Fibroblast of the conjunctiva (primary cell): ENCODE data around the gene PROX1.

Experiments used
- DNase-seq: peaks from one replicate; pipeline ENCODE4 v3.0.0-alpha.2; 2010; ENCODE audit warnings: low read depth

Gene PROX1

DNA sequence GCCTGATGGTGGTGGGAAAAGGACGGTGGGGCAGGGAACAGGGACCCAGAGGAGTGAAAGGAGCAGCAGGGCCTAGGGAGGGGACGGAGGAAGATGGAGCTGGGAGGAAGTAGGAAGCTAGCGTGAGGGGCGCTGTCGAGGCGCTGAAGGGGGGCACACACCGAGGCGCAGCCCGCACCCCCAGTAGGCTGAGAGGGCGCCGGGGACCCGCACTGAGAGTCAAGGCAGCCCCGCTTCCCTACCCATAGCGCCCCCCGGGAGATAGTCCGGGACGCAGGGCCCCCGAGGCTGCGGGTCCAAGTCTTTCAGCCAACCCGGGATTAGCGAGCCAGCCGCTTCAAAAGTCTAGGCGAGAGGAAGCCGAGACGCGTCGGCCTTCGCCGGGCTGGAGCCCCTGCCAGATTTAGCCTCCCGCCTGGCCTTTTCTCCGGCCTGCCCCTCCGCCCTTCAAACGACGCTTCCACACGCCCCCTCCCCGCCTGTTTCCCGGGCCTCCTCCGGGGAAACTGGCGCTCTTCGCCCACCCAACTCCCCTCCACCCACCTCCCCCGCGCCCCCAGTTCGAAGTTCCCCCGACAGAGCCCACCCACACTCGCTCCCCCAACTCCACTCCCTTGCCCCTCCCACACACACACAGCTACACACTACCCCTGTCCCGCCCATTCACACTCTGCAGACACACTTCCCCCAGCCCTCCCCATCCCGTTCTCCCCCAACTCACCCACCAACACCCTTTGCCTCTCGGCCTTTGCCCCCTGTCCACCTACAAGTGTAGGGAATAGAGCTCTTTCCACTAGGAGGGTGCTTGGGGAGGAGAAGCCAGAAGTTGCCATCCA lies 7.8 kb upstream of the PROX1 start:
- no peak for DNase-seq

DNA sequence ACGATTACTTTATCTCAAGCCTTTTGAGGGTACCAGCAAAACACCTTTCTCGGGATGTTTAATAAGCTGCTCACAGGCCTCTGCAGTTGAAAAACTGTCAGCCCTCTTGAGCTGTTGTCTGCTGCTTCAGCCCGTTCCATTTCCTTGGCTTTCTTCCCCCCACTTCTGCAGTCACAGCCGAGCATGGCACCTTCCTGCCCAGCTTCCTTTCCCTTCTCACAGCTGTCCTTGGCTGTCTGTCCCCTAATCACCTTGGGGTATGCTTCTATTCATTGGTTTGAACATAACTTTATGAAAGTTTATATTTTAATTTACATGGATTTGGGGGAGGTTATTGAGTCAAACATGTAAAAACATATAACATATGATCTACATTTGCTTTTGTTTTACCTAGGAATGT lies 6.9 kb upstream of the PROX1 start:
- no peak for DNase-seq

DNA sequence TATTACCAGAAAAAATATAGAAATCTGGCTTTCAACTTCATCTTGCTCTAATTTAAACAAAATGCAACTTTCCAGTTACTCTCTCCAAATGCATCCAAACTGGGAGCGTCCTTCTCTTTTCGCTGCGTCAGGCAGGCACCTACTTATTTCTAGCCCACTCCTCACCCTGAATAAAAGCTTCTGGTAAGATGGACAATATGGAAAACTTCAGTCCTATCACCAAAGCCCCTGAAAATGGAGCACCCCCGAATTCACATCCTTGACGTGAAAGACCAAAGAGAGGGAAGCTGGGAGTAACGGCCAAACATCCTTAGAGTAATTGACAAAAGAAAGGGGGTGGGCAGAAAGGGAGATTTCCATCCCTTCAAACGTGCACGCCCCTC lies 5.5 kb upstream of the PROX1 start:
- no peak for DNase-seq

DNA sequence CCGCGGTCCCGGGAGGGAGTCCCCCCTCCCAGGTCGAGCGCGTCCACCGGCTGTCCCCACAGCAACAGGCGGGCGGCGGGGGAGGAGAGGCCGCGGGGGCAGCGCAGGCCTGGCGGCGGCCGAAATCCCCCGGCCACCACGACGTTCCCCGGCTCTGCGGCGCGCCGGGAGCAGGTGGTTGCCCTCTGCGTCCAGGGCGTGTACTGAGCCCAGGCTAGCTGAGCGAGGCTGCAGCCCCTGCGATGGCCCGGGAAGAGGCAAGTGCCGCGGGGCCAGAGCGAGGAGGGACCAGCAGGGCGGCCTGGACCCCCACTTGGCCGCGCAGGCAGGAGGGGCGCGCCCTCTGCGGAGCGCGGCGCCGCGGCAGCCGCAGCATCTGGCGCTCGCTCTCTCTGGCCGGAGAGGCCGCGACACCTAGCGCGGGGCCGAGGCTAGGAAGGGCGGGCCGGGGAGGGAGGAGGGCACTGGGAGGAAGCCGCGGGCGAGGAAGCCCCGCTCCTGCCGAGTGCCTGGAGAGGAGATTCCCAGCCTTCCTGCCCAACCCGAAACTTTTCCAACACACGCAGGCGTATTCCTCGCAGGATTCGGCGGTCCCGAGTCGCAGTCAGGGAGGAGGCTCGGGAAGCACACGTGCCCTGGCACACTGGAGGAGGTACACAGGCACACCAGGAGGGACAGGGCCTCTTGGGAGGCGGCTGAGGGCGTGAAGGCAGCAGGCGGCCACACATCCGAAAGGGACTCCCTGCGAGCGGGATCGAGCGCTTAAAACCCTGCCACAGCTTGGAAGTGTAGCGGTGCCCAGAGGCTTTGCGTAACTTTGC lies 4.9 kb upstream of the PROX1 start:
- DNase-seq, result no peak

DNA sequence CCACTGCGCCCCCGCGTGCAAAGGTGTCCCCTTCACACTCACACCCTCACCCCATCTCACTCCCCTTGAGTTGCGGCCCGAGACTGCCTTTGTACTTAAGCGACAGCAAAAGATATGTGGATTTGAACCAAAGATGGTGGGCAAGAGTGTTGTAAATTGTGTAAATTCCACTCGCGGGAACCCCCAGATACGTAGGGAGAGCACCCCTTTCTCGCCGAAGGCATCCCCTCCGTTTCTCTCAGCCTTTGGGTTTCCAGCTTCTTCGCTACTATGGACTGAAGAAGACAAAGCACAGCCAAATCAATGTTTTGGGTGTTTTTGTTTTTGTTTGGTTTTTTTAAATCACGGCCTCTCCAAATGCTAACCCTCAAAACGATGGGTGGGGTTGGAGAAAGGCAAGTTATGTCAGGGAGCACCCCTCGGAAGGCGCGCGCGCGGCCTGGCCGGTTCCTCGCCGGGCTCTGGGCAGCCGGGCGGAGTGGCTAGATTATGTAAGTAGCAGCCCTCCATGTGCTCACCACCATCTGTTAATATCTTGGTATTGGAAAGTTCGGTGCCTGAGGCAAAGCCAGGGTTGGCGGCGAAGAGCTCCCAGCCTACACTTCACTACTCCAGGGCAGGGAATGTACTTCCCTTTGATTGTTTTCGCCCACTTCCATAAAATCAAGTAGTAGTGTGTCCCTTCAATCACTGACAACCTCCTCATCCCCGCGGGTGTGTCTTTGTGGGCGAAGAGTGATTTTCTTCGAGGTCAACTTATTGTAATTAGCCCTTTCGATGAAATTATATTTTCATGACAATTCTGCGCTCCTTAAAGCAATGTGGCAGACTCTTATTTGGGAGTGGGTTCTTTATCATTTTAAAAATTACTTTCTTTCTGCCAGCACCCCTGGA lies 4.0 kb upstream of the PROX1 start:
- DNase-seq, result no peak

DNA sequence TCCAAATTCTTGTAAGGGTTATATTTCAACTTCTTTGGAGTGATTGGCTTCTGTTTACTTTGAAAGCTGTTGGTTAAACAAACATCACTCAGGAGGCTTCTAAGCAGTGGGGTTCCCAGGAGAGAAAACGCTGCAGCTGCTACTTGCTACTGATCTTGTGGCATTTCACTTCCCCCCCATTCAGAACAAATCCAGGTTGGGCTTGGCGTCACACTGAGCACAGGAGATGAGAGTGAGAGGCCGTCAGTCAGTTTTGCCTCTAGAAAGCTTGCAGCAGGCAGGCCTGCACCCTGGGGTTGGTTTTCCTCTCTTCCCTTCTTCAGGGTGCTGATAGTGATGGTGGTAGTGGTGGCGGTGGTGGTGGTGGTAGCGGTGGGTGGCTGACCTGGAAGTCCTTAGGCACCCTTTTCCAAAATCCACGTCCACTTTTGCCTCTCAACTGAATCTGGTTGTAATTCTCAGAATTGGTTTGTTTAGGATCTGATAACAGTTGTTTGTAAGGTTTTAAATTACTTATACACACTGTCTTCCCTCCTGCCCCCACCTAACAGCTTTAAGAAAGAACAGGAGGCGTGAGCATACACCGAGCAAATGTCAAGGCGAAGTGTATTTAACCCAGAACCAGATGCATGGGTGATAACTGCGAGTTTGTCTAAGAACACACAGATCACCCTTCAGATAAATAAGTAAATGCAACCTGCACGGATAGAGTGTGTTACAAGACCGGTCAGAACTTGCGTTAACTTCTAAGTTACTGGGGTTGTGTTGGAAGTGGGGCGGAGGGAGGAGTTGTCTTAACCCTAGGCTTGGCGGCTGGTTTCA lies 3.2 kb upstream of the PROX1 start:
- DNase-seq, result no peak

DNA sequence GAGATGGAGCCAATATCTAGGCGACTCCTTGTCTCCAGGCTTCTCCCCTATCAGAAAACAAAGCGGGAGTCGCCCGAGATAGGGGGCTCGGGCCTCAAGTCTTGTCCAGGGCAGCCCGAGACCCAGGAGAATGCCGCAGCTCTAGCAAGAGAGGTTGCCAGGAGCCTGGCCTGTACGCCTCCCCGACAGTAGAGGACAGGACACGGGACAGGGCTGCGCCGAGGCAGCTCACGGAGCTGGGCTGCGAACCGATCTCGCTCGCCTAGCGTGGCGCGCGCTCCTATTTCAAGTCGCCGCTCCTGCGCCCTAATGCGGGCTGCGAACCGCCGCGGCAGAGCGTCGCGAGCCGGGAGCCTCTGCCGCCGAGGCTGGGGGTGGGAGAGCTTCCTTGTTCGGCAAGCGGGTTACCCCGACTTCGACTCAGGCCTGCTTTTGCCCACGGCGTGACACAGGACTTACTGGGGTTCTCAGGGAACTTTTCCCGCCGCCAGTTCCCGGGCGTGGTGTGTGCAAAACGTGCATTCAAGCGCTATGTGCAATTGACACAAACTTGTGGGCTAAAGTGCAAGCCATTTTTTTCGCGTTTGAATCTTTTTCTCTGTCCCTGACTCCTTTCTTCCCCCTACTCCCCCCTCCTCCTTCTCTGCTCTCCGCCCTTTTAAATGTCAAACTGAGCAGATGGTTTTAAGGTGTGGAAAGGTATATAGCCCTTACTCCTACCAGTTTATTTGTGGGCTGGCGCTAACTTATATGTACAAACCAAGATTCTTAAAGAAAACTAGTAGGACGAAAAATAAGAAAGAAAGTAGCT lies 2.4 kb upstream of the PROX1 start:
- DNase-seq, result no peak

DNA sequence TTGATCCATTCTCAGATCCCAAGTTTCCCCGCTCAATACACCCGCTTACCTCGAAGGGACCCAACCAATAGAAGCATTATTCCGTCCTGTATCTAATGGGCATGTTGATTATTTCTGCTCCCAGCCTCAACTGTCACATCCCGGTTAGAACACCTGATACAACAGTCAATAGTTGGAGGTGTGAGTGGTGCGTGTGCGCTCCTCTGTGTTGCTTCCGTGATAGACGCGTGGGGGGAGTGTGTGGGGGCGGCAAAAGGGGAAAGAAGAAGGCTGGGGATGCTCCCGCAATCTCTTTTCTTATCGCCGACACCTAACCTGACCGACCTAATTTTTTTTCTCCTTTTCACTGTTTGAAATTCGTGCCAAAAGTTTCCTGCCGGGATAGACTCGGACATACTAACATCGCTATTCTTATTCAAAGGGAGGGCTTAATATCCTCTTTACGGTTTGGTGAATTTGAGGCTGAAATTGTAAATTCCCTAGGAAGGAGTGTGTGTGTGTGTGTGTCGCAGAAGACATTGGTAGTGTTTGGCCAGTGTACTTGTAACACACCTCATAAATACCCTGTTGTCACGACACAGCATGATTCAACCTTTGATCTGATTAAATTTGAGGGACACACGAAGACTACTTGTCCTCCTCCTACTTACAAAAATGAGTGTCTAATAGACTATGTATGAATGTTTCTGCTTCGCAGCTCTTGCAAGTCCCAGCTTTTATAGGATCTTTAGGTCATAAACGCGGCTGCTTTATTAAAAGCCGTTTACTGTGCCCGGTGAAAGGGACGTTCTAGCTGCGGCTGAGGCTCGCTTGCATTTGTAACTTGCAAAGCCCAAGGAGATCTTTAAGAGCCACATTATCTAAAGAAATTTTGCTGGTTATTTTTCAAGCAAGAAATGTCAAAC lies 1.5 kb upstream of the PROX1 start:
- no peak for DNase-seq

DNA sequence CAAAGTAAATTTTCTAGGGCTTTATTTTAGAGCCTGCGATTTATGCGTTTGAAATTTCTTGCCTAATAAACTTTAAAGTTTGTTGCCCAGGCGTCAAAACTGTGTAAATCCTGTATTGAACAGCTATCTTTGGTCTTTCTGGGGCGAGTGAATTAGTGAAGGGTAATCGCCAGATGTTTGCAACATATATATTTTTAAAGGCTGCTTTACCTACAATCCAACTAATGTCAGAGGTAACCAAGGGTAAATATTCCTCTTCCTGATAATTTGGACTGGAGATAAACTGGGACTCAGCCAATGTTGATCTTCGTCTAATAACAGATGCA lies 885 bp upstream of the PROX1 start:
- DNase-seq, result no peak

DNA sequence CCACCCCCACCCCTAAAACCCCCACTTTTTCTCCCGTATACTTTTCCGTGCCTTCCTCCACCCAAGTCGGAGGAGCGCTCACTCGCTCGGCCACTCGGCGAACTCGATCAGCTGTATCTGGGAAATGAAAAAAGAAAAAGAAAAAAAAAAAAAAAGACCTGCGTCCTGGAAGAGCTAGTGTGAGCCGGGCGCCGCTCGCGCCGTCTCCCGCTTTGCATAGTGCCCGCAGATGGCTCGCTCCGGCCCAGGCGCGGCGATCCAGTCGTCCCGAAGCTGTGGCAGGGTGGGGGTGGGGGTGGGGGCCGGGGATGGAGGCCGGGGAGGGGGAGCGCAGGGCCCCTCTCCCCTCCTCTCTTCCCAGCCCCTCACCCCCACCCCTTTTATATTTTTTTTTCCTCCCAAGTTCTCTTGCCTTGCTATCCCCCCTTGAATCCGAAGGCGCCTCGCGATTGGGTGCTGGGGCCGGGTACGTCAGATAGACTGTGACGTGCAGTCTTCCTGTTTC lies 299 bp upstream of the PROX1 start:
- no peak for DNase-seq

DNA sequence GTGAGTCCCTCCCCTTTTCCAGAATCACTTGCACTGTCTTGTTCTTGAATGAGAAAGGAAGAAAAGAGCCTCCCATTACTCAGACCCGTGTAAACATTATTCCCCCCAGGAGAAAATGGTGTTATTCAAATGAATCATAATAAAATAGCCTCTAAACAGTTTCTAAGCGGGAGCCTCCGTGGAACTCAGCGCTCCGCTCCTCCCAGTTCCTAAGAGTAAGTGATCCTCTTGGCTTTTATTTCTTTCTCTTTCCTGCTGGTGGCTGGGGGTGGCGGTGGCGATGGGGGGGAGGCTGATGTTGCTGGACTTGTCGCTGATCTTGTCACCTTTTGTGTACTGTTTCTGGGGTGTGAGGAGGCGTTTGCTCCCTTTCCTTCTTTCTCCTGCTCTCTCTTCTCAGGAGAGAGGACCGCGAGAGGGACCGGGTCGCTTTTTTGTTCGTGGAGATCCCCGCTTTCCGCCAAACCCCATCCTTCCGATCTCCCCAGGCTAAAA lies 781 bp downstream of the PROX1 start:
- DNase-seq, result no peak

DNA sequence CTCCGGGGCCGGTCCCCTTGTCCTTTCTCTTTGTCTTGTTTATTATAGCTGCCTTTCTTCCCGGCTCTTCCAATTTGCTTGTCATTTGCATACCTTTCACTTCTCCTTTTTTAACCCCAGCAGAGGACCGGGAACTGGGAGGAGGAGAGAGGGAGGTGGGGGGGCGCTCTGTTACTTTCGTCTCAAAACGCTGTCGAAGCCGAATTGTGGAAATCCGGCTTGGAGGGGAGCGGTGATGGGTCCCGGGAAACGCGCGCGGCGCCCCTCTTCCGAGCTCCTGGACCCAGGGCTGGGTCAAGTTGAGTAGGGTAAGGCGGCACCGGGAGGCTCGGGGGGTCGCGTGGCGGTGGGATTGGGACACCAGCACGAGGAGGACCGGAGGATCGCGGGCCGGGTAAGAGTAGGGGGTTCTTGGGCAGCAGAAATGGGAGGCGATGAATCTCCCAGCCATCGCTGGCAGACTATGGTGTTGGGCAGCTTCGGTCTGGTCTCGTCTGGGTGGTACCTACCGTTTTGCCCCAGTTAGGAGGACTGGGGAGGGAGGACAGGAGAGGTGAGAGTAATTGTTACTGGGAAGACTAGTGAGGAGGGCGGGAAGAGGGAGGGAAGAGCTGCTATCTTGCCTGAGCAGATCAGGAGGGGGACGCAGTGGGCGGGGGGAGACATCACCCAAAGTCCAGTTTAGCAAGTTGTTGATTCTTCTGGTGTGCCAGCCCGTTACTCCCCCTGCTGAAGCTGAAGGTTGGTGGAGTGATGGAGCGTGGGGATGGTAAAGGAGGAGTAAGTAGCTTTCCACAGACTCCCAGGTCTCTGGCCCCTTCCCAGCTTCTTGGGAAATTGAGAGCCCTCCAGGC lies 1.5 kb downstream of the PROX1 start:
- no peak for DNase-seq

DNA sequence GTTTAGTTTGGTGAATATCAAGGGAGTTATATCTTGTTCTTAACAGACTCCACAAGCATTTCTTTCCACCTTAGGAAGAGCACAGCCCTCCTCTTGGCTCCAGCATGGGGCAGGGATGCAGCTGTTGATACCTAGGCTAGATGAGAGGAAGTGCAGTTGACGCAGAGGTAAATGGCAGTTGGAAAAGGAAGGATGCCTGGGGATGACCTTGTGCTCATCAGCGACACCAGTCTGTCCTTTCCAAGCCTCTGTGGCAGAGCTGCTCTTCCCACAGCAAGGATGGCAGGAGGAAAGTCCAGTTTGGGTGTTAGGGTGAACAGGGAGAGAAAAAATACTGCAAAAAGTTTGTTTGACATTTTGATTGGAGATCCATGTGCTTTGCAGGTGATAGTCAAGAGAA lies 6.2 kb downstream of the PROX1 start:
- DNase-seq, result no peak

DNA sequence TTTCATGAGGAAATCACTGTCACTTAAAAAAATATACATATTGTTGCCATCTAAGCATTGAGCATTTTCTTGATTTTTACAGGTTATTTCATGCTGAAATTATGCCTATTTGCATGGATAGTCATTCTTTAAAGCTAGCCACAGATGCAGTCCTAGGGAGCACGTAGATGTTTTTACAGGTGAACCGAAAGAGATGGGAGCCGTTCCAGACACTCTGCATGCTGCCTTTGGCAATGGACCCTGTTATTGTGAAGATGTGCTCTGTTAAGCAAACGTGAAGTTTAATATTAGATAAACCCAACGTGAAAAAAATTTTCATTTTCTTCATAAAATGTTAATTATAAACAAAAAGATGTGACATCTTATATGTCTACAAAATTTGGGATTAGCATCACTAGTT lies 7.1 kb downstream of the PROX1 start:
- no peak for DNase-seq

DNA sequence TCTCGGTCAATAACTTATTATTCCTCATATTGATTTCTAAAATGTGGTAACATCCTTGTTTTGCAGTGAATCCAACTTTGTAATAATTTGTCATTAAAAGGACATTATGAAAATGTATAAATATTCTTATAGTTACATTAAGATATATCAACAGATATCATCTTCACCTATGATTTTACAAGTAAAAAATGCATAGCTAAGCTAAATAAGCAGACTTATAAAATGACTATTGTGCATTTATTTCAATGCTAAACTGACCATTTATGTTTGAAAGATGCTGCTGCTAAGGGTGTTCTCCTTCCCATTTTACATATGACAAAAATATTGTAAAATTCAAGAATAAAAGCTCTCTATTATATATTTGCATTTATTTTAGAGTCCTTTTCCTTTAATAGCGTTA lies 7.8 kb downstream of the PROX1 start:
- no peak for DNase-seq

DNA sequence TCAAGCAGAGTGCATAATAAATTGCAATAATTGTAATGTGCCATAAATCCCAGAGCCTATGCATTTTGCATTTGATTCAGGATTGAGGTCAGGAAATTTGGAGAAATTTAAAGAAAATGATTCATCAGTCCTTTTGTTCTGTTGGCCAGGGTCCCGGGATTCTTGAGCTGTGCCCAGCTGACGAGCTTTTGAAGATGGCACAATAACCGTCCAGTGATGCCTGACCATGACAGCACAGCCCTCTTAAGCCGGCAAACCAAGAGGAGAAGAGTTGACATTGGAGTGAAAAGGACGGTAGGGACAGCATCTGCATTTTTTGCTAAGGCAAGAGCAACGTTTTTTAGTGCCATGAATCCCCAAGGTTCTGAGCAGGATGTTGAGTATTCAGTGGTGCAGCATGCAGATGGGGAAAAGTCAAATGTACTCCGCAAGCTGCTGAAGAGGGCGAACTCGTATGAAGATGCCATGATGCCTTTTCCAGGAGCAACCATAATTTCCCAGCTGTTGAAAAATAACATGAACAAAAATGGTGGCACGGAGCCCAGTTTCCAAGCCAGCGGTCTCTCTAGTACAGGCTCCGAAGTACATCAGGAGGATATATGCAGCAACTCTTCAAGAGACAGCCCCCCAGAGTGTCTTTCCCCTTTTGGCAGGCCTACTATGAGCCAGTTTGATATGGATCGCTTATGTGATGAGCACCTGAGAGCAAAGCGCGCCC lies 8.7 kb downstream of the PROX1 start:
- no peak for DNase-seq

DNA sequence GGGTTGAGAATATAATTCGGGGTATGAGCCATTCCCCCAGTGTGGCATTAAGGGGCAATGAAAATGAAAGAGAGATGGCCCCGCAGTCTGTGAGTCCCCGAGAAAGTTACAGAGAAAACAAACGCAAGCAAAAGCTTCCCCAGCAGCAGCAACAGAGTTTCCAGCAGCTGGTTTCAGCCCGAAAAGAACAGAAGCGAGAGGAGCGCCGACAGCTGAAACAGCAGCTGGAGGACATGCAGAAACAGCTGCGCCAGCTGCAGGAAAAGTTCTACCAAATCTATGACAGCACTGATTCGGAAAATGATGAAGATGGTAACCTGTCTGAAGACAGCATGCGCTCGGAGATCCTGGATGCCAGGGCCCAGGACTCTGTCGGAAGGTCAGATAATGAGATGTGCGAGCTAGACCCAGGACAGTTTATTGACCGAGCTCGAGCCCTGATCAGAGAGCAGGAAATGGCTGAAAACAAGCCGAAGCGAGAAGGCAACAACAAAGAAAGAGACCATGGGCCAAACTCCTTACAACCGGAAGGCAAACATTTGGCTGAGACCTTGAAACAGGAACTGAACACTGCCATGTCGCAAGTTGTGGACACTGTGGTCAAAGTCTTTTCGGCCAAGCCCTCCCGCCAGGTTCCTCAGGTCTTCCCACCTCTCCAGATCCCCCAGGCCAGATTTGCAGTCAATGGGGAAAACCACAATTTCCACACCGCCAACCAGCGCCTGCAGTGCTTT lies 9.4 kb downstream of the PROX1 start:
- no peak for DNase-seq
